GM18873 (cell line): ENCODE data around the gene TMBIM4.
"Not testable (repeated sequence)": the region's sequence is repeated elsewhere in the genome, so short reads cannot be mapped to it uniquely, and the experiment has no call there.

Experiments used
- ATAC-seq: cut with Tn5 transposase; IDR thresholded peaks from one replicate; pipeline ENCODE4 v1.9.1; 2021; ENCODE audit warnings: mild to moderate bottlenecking, moderate library complexity, moderate number of reproducible peaks; ENCODE audit not compliant: unreplicated experiment, low FRiP score

Gene TMBIM4, protein sequence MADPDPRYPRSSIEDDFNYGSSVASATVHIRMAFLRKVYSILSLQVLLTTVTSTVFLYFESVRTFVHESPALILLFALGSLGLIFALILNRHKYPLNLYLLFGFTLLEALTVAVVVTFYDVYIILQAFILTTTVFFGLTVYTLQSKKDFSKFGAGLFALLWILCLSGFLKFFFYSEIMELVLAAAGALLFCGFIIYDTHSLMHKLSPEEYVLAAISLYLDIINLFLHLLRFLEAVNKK

GRCh38 chr12:66169221-66170170 lies at the start of gene TMBIM4:
TMBIM4 (minus strand) TSS chr12:66169996; CDS start chr12:66169951, 45 bp downstream.
- peak; percentile 80 for ATAC-seq

- ATAC-seq: no peak
Measured at GRCh38 chr12:66217342-66217917, 47.6 kb upstream of the TMBIM4 start.

- not testable (repeated sequence) for ATAC-seq
Measured at GRCh38 chr12:66213011-66213410, 43.2 kb upstream of the TMBIM4 start.

GRCh38 chr12:66211573-66211972 lies 41.8 kb upstream of the TMBIM4 start:
- not testable (repeated sequence) for ATAC-seq

DNA sequence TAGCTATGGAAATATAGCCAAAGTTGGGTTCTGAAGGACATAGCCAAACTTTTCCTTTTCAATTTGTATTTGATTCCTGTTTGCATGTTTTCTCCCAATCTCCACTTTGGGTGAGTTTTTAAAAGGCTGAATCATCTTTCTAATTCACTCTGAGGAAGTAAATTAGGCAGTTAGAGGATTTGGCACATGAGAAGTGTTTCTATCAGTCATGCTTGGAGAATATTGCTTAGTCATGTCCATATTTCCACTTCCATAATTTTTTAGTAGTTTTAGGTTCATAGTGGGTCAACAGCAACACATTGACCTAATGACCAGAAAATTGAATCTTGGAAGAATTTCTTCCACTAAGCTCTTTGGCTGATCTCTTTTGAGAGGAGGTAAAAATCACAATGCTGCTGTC lies 41.0 kb upstream of the TMBIM4 start:
- ATAC-seq: no peak

GRCh38 chr12:66206141-66206540 lies 36.3 kb upstream of the TMBIM4 start:
- no peak for ATAC-seq

- no peak for ATAC-seq
Measured at GRCh38 chr12:66203820-66204219, 34.0 kb upstream of the TMBIM4 start.

- no peak for ATAC-seq
Measured at GRCh38 chr12:66199831-66200509, 30.2 kb upstream of the TMBIM4 start.

DNA sequence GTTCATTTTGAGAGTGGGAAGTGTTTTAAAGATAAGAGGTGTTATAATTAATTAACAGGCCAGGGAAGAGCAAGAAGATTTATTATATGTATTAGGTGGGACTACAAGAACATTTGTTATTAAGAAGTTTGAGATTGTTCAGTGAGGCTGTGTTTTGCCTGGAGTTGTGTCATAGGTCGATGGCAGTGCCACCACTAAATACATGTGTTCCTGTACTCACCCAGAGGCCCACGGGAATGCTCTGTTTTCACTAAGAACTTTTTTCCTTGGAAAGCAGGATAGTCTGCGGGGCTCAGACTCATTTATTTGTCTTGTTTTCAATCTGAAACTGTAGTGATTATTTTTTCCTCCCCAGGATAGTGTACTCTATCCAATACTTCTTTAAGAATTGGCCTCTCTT lies 29.3 kb upstream of the TMBIM4 start:
- ATAC-seq: no peak

DNA sequence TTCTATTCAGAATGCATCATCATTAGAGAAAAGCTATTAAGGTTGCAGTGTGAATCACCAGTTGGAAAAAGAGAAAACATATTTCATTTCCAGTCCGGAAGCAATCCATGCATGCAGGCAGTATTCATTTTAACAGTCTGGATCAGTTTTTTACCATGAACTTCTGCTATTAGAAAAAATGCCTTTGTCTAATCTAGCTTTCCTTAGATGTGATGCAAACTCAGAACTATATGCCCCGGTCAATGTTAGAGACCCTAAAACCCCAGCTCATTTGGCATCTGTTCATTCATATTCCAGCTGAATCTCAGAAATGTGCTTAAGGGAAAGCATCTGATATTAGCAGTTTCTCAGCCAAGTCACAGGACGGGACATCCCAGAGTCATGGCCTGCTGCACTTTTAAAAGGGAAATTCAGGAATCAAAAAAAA lies 27.7 kb upstream of the TMBIM4 start:
- no peak for ATAC-seq

GRCh38 chr12:66196806-66197205 lies 27.0 kb upstream of the TMBIM4 start:
- ATAC-seq: peak; percentile 86

- no peak for ATAC-seq
Measured at GRCh38 chr12:66195242-66195641, 25.4 kb upstream of the TMBIM4 start.

- ATAC-seq: no peak
Measured at GRCh38 chr12:66194122-66194521, 24.3 kb upstream of the TMBIM4 start.

GRCh38 chr12:66191547-66192126 lies 21.8 kb upstream of the TMBIM4 start:
- ATAC-seq: no peak

GRCh38 chr12:66190519-66191370 lies 20.9 kb upstream of the TMBIM4 start:
- no peak for ATAC-seq

GRCh38 chr12:66189889-66190288 lies 20.1 kb upstream of the TMBIM4 start:
- no peak for ATAC-seq

- peak; percentile 4 for ATAC-seq
Measured at GRCh38 chr12:66189486-66189843, 19.7 kb upstream of the TMBIM4 start.

DNA sequence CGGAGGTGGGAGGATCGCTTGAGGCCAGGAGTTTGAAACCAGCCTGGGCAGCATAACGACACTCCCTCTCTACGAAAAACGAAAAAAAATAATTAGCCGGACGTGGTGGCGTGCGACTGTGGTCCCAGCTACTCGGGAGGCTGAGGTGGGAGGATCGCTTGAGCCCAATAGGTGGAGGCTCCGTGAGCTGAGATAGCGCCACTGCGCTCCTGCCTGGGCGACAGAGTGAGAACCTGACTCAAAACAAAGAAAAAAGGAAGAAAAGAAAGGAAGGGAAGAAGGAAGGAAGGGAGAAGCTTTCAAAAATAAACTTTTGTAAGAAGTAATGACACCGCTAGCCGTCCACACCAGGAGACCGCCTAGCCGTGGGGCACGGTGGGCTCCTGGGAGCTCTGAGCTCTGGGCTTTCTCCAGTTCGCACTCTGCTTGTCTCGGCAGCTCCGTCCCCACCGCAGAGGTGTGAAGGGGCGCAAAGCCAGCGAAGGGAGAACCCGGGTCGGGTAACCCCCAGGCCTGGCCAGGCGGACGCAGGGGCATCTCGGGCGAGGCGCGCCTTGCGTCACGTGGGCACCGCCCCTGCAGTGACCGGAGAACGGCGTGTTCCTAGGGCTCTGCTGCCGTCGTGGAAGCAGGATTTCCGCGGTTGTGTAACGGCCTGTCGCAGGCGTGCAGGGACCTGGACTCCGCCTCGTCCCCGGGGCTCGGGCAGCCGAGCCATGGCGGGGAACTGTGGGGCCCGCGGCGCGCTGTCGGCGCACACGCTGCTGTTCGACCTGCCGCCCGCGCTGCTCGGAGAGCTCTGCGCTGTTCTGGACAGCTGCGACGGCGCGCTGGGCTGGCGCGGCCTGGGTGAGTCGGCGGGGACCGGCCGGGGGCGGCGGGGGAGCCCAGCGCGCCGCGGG lies 19.0 kb upstream of the TMBIM4 start, which contains the start of gene IRAK3:
IRAK3 (plus strand) TSS at position 631 of the 902 bp plus-strand sequence; CDS start at position 717, 86 bp downstream.
- ATAC-seq: peak; percentile 48
